ENCODE results near the gene TRIM31. TPM values are rescaled to one million over a fixed set of nuclear protein-coding genes. Genes with fewer than 3 reads are reported as not detected.

The TRIM31 gene
- total RNA-seq, 1 experiment from 2014 or later, result 0.13 TPM

GRCh38 chr6:30066577-30067459 is 46.1 kb downstream of the TRIM31 start, which contains the start of gene PPP1R11 (continued):
- no peak for TF ChIP-seq ZNF532 (CRISPR knock-in tag; IDR thresholded peaks at IDR 0.05; ENCODE audit: borderline replicate concordance)

GRCh38 chr6:30066082-30066481 is 46.8 kb downstream of the TRIM31 start:
- ChIA-PET CTCF (interaction anchor here (0.7 to 1.6 kb wide), 4 partner anchors 10 to 153 kb away, joined by 3 to 7 read pairs (median 3); partner anchors contain the start of gene RNF39), POLR2A (interaction anchor here (1.1 to 1.2 kb wide), 2 partner anchors 8 to 433 kb away, joined by 3 to 5 read pairs; partner anchors contain the start of gene GABBR1)
- no peak for ATAC-seq
- peak overlapping the region; percentile 94 for H3K27ac Mint-ChIP-seq
- peaks cover 31% of the 10 kb centered on the region for H3K4me1 Mint-ChIP-seq
- peak overlapping the region; percentile 86 for H3K4me3 Mint-ChIP-seq
- no peak for DNase-seq (ENCODE audit: low spot score)
- peaks cover 6% of the 10 kb centered on the region; the same call in 1 of the 2 replicates for H3K36me3 Mint-ChIP-seq
- no peaks in the 10 kb centered on the region for H3K9me3 Mint-ChIP-seq
- TF ChIP-seq HMGXB4 (CRISPR knock-in tag; IDR thresholded peaks at IDR 0.05) (0 out of 2 replicates have a peak, but pooled peaks have one; percentile 13), E2F1 (CRISPR knock-in tag; IDR thresholded peaks at IDR 0.05) (no peak)
- peaks cover 16% of the 10 kb centered on the region for H3K27me3 Mint-ChIP-seq (ENCODE audit: low read depth)

- Mint-ChIP-seq H3K27ac (no peak overlapping the region), H3K36me3 (0 out of 2 replicates have a peak, but pooled peaks cover 6% of the 10 kb centered on the region), H3K4me1 (peaks cover 38% of the 10 kb centered on the region), H3K4me3 (peak overlapping the region; percentile 2; the same call in 1 of the 2 replicates), H3K27me3 (ENCODE audit: low read depth) (no peaks in the 10 kb centered on the region), H3K9me3 (no peaks in the 10 kb centered on the region)
- DNase-seq (ENCODE audit: low spot score), result no peak
- CTCF ChIA-PET, result no interaction called here
- TF ChIP-seq ERG (CRISPR knock-in tag; IDR thresholded peaks at IDR 0.05) (no peak), HMGA2 (CRISPR knock-in tag; IDR thresholded peaks at IDR 0.05) (peak; percentile 93)
- ATAC-seq, result no peak
- POLR2A ChIA-PET, result no interaction called here
Measured at GRCh38 chr6:30063315-30063714, 49.6 kb downstream of the TRIM31 start.

- H3K27ac Mint-ChIP-seq, result no peak overlapping the region
- no peak for ATAC-seq
- H3K4me3 Mint-ChIP-seq, result peak overlapping the region; percentile 98
- no peak for DNase-seq (ENCODE audit: low spot score)
- TF ChIP-seq NR2C2 (CRISPR knock-in tag; IDR thresholded peaks at IDR 0.05) (no peak), SMAD4 (CRISPR knock-in tag; IDR thresholded peaks at IDR 0.05) (no peak), ZNF219 (CRISPR knock-in tag; IDR thresholded peaks at IDR 0.05; ENCODE audit: borderline replicate concordance) (no peak), AFF4 (CRISPR knock-in tag; IDR thresholded peaks at IDR 0.05; ENCODE audit: borderline replicate concordance) (no peak), OVOL2 (CRISPR knock-in tag; IDR thresholded peaks at IDR 0.05; ENCODE audit: borderline replicate concordance) (no peak)
- ChIA-PET CTCF (interaction anchor here (0.7 to 3.0 kb wide), 4 partner anchors 13 to 223 kb away, joined by 3 to 16 read pairs (median 7); partner anchors contain the start of genes RNF39 and TRIM26), POLR2A (no interaction called here)
- peaks cover 8% of the 10 kb centered on the region; the same call in 1 of the 2 replicates for H3K36me3 Mint-ChIP-seq
- no peaks in the 10 kb centered on the region for H3K9me3 Mint-ChIP-seq
- no peaks in the 10 kb centered on the region for H3K27me3 Mint-ChIP-seq (ENCODE audit: low read depth)
- H3K4me1 Mint-ChIP-seq, result peaks cover 32% of the 10 kb centered on the region
Measured at GRCh38 chr6:30062471-30063178, 50.3 kb downstream of the TRIM31 start.
